Stimulated activated CD4-positive, alpha-beta T cell treated with anti-CD3 and anti-CD28 coated beads, Interleukin-2, amount 100 ng/mL, for 24 hours (primary cell): ENCODE measurements around the gene HIBADH.
A peak's percentile ranks its signal among the peaks of the same experiment; 100 is the strongest.

ENCODE experiments used
- DNase-seq, 2 donors: peaks; one replicate each; pipeline ENCODE4 v3.0.0-alpha.2; 2020

HIBADH gene

DNA sequence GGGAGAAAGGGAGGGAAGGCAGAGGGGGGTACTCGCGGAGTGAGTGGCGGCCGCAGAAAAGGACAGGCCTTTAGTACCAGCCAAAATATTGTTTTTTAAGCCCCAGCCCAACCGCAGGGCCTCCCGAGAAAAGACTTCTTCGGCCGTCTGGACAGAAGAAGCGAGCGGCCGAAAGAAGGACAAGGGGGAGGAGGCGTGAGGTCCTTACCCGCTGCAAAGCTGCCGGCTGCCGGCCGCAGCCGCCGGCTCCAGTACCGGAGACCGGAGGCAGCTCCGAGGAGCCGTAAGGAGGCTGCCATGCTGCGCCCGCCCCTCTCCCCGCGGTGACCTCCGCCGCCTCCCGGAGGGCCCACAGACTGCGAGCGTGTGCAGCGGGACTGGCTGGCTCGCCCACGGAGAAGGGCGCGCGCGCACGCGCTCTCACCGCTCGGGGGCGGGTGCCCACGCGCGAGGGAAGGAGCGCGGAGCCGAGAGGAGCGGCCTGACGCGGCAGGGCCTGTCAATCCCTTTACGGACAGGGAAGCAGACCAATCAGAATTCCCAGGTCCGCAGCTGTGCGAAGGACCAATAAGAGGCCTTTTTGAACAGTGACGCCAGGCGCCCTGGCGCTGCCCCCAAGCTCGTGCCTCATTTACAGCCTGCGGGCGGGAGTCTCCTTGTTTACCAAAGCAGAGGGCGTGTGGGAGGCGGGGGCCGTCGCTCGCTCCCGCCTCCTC lies at the start of gene HIBADH:
Gene HIBADH, minus strand, starts transcription at position 394 of the 716 bp plus-strand sequence. Its CDS starts 95 bp downstream, at position 299.
- DNase-seq: peak; percentile 90 to 93

- no peak for DNase-seq
Observed at GRCh38 chr7:27712217-27712616, 49.5 kb upstream of the HIBADH start.

GRCh38 chr7:27709137-27710075 lies 46.7 kb upstream of the HIBADH start:
- DNase-seq: no peak

- no peak for DNase-seq
Observed at GRCh38 chr7:27708485-27708884, 45.8 kb upstream of the HIBADH start.

DNA sequence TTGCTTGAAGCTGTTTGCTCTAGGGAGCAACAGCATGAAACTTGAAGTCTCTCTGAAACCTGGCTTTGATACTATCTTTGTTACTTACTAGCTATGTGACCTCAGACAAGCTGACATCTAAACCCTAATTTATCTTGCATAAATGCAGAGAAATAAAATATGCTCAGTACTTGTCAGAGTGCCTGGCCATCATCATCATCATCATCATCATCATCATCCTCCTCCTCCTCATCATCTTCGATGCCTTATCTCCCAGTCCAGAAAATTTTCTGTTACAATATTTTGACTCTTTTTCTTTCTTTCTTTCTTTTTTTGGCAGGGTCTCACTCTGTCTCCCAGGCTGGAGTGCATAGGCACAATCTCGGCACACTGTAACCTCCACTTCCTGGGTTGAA lies 42.5 kb upstream of the HIBADH start:
- no peak for DNase-seq

DNA sequence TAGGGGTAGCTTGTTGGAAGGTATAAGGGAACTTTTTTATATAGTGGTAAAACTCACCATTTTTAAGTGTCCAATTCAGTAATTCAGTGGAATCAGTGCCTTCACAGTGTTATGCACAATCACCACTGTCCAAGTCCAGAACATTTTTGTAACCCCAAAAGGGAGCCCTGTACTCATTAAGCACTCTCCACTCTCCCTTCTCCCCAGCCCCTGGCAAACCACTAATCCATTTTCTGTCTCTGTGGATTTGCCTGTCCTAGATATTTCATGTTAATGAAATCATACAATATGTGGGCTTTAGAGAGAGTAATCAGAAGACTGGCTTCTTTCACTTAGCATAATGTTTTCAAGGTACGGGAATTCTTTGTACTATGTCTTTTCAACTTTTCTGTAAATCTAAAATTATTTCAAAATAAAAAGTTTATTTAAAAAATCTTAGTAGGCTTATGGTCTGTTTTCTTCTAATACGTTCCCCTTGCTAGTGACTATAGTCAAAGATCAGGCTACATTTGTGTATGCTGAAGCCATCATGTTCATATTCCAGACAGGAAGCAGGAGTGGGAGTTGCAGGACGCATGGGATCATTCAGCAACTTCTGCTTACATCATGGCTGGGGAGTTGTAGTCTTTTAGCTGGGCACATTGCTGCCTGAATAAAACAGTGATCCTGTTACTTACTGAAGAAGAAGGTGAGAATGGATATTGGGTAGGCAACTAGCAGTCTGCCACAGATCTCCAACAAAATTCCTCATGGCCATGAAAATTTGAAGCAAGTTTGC lies 41.9 kb upstream of the HIBADH start:
- no peak for DNase-seq

- no peak for DNase-seq
Observed at GRCh38 chr7:27703181-27703580, 40.5 kb upstream of the HIBADH start.

DNA sequence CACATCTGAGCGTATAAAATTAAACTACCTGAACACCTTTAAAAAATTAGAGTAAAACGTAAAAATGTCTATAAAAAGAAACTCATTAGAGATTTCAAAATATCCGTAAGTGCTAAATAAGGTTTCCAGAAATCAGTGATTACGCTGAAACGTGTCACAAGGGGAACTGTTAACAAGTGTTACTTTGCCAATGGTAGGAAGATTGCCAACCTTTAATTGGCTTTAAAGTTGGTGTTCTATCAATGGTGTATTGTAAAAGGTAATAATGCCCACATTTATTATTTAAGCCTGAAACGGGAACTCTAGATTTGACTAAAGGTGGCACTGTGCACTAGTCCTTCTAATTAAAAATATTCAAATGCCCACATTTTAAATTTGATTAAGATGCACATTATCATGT lies 37.8 kb upstream of the HIBADH start:
- no peak for DNase-seq

DNA sequence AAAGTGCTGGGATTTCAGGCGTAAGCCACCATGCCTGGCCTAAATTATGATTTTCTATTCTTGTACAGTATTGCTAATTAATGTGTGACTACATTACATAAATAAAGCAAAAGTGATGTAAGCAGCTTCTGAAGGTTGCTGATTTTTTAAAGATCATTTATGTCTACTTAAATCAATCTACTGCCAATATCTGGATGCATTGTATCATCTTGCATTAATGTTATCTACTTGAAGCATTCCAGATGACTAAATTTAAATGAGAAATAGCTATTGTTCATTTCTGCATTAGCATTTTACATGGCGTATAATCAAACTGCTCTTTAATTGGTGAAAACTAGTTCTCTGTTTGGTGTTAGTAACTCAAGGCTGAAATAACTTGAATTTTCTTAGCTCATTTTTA lies 37.1 kb upstream of the HIBADH start:
- DNase-seq: no peak

DNA sequence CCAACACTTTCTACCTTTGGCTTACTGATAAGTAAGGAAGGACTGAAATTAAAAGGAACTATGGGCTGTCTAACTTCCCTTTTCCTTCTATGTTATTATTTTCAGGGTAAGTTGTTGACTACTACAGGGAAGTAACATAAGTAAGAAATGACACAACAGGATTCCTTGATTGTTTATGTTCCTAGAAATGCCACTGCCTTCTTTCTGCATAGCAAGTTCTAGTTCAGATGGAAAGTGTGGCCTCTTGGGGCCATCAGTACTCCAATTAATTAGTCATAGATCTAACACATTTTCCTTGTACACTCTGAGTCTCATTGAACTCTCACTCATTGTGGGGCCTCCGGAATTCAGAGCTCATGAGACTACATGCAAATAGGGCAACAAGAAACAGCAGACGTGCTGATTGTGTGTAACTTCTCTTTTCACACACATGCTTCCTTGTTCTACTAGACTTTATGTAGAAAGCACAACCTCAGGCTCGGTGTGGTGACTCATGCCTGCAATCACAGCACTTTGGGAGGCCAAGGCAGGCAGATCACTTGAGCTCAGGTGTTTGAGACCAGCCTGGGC lies 35.3 kb upstream of the HIBADH start:
- no peak for DNase-seq

GRCh38 chr7:27695096-27695495 lies 32.4 kb upstream of the HIBADH start:
- DNase-seq: no peak

DNA sequence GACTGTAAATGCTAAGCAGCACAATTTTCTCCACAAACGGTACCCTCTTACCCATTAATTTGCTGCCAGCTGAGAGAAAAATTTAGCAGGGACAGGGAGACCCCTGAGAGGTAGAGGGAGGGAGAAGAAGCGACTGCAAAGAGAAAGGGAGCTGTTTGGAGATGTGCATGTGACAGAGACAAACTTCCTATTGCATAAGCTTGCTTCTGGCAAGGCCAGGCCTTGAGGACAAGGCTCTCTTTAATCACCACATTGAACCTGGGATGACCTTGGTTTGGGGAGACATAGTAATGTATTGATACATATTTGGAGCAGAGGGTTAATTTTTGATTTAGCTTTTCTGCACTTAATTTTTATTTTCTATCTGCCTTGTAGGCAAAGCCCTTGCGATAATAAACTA lies 31.1 kb upstream of the HIBADH start:
- DNase-seq: no peak

GRCh38 chr7:27690649-27691048 lies 28.0 kb upstream of the HIBADH start:
- no peak for DNase-seq

DNA sequence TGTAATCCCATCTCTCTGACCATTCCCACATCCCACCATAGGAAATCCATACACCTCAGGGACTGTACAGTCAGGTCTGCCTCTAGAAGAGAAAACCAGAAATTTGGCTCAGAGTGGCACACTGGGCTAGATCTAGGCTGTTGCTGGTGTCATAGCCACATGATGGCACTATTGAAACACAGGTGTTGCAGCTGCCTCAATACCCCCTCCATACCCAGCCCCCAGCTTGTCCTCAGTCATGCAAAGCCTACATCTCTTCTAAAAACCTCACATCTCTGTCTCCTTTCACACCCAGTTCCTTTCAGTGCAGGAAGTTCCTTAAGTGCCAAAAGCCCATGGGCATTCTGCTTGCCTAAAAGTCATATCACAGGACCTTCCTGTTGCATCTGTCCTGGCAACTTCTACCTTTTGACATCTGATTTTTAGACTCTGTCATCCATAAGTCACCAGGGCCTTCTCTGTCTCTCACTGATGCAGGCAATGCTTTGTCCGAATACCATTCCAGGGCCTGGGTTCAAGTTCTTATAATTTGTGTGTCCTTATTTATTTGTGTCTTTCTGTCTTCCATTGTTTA lies 27.0 kb upstream of the HIBADH start:
- peak in 1 of 2 donors; percentile 3 for DNase-seq

DNA sequence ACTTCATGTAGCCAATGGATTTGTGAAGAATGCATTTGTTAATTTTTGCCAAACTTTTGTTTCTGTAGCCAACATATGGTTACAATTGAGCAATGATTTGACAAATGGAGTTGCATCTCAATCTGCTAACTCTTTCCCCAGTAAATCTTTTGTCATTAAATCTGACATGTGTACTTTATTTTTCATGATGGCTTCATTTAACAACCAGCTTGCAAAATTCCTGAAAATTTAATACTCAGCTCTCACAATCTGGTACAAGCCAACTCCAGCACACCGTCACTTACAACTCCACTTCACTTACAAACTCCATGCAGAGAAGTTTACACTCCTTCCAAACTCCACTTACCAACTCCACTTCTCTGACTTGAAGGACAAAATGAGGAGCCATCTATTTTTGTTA lies 26.5 kb upstream of the HIBADH start:
- no peak for DNase-seq

- DNase-seq: no peak
Observed at GRCh38 chr7:27688646-27689045, 26.0 kb upstream of the HIBADH start.

GRCh38 chr7:27688056-27688455 lies 25.4 kb upstream of the HIBADH start:
- DNase-seq: no peak

GRCh38 chr7:27686315-27686714 lies 23.6 kb upstream of the HIBADH start:
- DNase-seq: no peak

DNA sequence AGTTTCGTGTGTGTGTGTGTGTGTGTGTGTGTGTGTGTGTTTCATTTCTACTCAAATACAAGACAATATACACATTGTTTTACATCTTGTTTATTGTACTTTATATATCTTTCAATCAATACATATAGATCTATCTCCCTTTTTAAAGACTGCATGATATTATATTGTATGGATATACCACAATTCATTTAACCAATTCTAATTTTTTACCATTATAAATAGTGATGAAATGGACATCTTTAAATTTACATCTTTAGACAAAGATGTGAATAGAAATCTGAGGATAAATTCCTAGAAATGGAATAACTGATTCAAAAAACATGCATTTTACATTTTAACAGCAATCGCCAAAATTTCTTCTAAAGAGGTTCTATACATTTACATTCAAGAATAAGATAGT lies 23.2 kb upstream of the HIBADH start:
- DNase-seq: no peak

DNA sequence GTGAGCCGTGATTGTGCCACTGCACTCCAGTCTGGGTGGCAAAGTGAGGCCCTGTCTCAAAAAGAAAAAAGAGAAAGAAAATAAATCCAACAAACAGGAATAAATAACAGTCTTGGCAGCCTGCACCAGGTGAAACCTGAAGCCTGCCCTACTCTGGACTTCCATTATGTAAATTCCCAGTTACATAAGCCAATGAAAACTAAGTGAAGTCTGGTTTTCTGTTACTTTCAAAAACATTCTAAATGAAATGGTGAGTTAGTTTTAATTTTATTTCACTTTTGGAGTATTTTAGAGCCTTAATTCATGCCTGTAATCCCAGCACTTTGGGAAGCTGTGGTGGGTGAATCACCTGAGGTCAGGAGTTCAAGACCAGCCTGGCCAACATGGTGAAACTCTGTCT lies 22.5 kb upstream of the HIBADH start:
- DNase-seq: no peak

GRCh38 chr7:27684491-27684890 lies 21.8 kb upstream of the HIBADH start:
- no peak for DNase-seq

DNA sequence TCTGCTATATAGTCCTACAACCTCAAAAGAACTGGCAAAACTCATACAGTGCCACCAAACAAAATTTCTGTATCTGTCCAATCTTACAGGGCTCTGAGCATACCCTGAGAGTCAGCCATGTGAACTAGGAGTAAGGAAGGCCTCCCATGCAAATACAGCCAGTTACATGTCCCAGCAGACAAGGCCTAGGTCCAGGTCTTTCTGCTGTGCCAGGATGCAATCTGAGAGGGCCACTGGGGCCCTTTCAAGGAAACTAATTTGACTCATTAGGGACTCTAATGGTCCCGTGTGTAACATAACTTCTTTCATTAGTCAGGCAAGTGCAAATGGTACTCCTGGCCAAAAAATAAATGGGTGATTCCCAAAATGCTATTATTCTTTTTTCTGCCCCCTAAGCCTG lies 17.9 kb upstream of the HIBADH start:
- DNase-seq: no peak
